Right lobe of liver (tissue), 4 donors: ENCODE measurements around the gene CNGA1.

Source experiments
- POLR2A ChIP-seq: fragments of 450-650 bp; IDR thresholded peaks from one replicate; pipeline ENCODE4 v1.6.1; 2017; ENCODE audit warnings: antibody characterized with exemption, mild to moderate bottlenecking
- TF ChIP-seq, protein P1 (sequence below), 4 donors: fragments of 200-600 bp in 3 of 4; fragments of 450-650 bp in 1 of 4; IDR thresholded peaks; one replicate each; pipeline versions ENCODE4 v1.5.1 to v1.8.0; 2016 to 2022; ENCODE audit warnings: antibody characterized with exemption in 4 of 4, mild to moderate bottlenecking in 2 of 4
- donor health status: DM: no; HTN: no; CAD: no.
- donor health status: DM: no; HTN: no; CAD: no.
- donor health status: DM: no; HTN: yes; CAD: no.

DNA sequence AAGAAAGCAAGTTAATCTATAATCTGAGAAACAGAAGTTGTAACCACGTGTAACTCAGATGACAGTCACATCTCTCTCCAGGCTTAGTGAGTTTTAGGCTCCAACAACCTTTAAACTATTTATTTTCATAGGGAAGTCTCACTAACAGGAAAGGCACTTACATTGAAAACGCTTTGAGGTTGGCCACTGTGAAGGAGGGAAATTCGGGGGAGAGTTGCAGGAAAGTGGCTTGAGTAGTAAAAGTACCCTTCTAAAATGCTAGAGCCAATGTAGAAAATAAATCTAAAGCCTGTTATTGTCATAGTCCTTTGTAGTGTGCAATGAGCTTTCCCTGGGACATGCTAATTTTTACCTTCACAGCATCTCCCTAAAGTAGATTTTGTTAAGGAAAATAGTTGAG lies 101.1 kb downstream of the CNGA1 start:
- TF ChIP-seq, protein P1, sequence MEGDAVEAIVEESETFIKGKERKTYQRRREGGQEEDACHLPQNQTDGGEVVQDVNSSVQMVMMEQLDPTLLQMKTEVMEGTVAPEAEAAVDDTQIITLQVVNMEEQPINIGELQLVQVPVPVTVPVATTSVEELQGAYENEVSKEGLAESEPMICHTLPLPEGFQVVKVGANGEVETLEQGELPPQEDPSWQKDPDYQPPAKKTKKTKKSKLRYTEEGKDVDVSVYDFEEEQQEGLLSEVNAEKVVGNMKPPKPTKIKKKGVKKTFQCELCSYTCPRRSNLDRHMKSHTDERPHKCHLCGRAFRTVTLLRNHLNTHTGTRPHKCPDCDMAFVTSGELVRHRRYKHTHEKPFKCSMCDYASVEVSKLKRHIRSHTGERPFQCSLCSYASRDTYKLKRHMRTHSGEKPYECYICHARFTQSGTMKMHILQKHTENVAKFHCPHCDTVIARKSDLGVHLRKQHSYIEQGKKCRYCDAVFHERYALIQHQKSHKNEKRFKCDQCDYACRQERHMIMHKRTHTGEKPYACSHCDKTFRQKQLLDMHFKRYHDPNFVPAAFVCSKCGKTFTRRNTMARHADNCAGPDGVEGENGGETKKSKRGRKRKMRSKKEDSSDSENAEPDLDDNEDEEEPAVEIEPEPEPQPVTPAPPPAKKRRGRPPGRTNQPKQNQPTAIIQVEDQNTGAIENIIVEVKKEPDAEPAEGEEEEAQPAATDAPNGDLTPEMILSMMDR (IDR thresholded peaks at IDR 0.05): no peak
- no peak for TF ChIP-seq POLR2A
